ENCODE results near the gene DDX51.
"Not testable (repeated sequence)": the region's sequence is repeated elsewhere in the genome, so short reads cannot be mapped to it uniquely, and the experiment has no call there.

The DDX51 gene

GRCh38 chr12:132151766-132152410 lies 7.8 kb upstream of the DDX51 start:
- no peak for TF ChIP-seq CTCF (IDR thresholded peaks at IDR 0.05)
- no peak overlapping the region for H3K27ac ChIP-seq

GRCh38 chr12:132151145-132151765 lies 7.1 kb upstream of the DDX51 start:
- no peak overlapping the region for H3K27ac ChIP-seq
- TF ChIP-seq ZFX (IDR thresholded peaks at IDR 0.05; ENCODE audit: borderline replicate concordance): no peak
- no peak for TF ChIP-seq CTCF (IDR thresholded peaks at IDR 0.05)

- TF ChIP-seq ZFX (IDR thresholded peaks at IDR 0.05; ENCODE audit: borderline replicate concordance) (no peak), CTCF (IDR thresholded peaks at IDR 0.05) (no peak)
- H3K27ac ChIP-seq: no peak overlapping the region
Observed at GRCh38 chr12:132150780-132151144, 6.6 kb upstream of the DDX51 start.

- not testable (repeated sequence) for H3K27ac ChIP-seq
Observed at GRCh38 chr12:132149526-132149925, 5.4 kb upstream of the DDX51 start.

- TF ChIP-seq CTCF (IDR thresholded peaks at IDR 0.05) (no peak), ZFX (IDR thresholded peaks at IDR 0.05; ENCODE audit: borderline replicate concordance) (no peak)
- H3K27ac ChIP-seq: no peak overlapping the region
Observed at GRCh38 chr12:132148368-132149045, 4.4 kb upstream of the DDX51 start.

GRCh38 chr12:132147423-132148367 lies 3.6 kb upstream of the DDX51 start:
- no peak overlapping the region for H3K27ac ChIP-seq
- TF ChIP-seq CTCF (IDR thresholded peaks at IDR 0.05): no peak

GRCh38 chr12:132146772-132147422 lies 2.8 kb upstream of the DDX51 start:
- H3K27ac ChIP-seq: no peak overlapping the region
- TF ChIP-seq ZFX (IDR thresholded peaks at IDR 0.05; ENCODE audit: borderline replicate concordance) (no peak), CTCF (IDR thresholded peaks at IDR 0.05) (no peak)

Data from 22Rv1 (cell line).